ES-I3 (cell line): ENCODE measurements around the gene ALDH1A1.

Experiments
- H3K36me3 ChIP-seq: 2 replicates; pipeline ENCODE4 v1.6.1; 2013; ENCODE audit warnings: mild to moderate bottlenecking, low read length, control low read depth, moderate library complexity; ENCODE audit not compliant: insufficient read depth
- H3K4me1 ChIP-seq: 2 replicates; pipeline ENCODE4 v1.6.1; 2013; ENCODE audit warnings: mild to moderate bottlenecking, control low read depth, low read length; ENCODE audit not compliant: insufficient read depth
- H3K9ac ChIP-seq: 2 replicates; pipeline ENCODE4 v1.6.1; 2013; ENCODE audit warnings: low read depth, mild to moderate bottlenecking, low read length, moderate library complexity
- H3K9me3 ChIP-seq: 2 replicates; pipeline ENCODE4 v1.6.1; 2013; ENCODE audit warnings: mild to moderate bottlenecking, low read length, moderate library complexity; ENCODE audit not compliant: control insufficient read depth, insufficient read depth

ALDH1A1 gene

DNA sequence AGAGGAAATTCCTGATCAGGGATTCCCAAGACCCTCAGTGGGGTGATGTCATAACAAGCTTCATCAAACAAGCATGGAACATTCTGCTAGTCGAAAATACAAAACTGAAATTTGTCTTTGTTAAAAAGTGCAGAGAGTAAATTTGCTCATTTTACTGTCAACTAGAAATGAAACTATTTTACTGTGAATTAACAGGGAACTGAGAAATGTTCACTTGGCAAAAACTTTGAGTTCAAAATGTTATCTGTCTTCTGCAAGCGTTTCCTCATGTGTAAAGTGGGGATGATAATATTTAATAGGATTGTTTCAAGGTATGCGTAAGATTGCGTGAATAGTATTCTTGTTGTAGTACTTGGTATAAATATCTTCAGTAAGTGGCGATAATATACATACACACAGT, 45.4 kb downstream of the ALDH1A1 start:
- Histone ChIP-seq H3K4me1 (no peaks in the 10 kb centered on the region), H3K36me3 (no peaks in the 10 kb centered on the region), H3K9ac (no peak overlapping the region), H3K9me3 (no peaks in the 10 kb centered on the region)

- H3K36me3 ChIP-seq: no peaks in the 10 kb centered on the region
- no peak overlapping the region for H3K9ac ChIP-seq
- no peaks in the 10 kb centered on the region for H3K9me3 ChIP-seq
- H3K4me1 ChIP-seq: no peaks in the 10 kb centered on the region
These were observed 46.0 kb downstream of the ALDH1A1 start for GRCh38 chr9:72906810-72907209.

GRCh38 chr9:72905514-72906480, 47.1 kb downstream of the ALDH1A1 start:
- Histone ChIP-seq H3K36me3 (no peaks in the 10 kb centered on the region), H3K4me1 (no peaks in the 10 kb centered on the region), H3K9me3 (no peaks in the 10 kb centered on the region), H3K9ac (no peak overlapping the region)

GRCh38 chr9:72904267-72905093, 48.4 kb downstream of the ALDH1A1 start:
- H3K36me3 ChIP-seq: no peaks in the 10 kb centered on the region
- no peaks in the 10 kb centered on the region for H3K4me1 ChIP-seq
- H3K9ac ChIP-seq: no peak overlapping the region
- H3K9me3 ChIP-seq: no peaks in the 10 kb centered on the region

- no peaks in the 10 kb centered on the region for H3K9me3 ChIP-seq
- H3K9ac ChIP-seq: no peak overlapping the region
- H3K36me3 ChIP-seq: no peaks in the 10 kb centered on the region
- H3K4me1 ChIP-seq: no peaks in the 10 kb centered on the region
These were observed 49.8 kb downstream of the ALDH1A1 start for GRCh38 chr9:72903103-72903502.

DNA sequence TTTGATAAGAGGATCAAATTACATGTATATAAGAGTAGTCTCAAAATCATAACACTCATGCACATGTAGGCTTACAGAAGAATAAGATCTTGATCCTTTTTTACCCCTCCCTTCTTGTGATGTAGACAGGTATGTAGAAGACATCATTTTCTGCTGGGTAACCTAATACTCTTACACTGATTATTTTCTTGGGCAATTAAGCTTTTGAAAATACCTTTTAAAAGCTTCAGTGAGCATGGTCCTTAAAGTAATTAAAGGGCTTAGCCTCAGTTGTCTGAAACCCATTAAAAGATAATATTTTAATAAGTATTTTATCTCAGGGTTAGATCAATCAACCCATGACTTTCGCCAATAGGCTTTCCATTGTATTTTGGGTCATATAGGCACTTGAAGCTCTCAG, 50.6 kb downstream of the ALDH1A1 start:
- H3K9ac ChIP-seq: no peak overlapping the region
- H3K4me1 ChIP-seq: no peaks in the 10 kb centered on the region
- H3K36me3 ChIP-seq: no peaks in the 10 kb centered on the region
- H3K9me3 ChIP-seq: no peaks in the 10 kb centered on the region

DNA sequence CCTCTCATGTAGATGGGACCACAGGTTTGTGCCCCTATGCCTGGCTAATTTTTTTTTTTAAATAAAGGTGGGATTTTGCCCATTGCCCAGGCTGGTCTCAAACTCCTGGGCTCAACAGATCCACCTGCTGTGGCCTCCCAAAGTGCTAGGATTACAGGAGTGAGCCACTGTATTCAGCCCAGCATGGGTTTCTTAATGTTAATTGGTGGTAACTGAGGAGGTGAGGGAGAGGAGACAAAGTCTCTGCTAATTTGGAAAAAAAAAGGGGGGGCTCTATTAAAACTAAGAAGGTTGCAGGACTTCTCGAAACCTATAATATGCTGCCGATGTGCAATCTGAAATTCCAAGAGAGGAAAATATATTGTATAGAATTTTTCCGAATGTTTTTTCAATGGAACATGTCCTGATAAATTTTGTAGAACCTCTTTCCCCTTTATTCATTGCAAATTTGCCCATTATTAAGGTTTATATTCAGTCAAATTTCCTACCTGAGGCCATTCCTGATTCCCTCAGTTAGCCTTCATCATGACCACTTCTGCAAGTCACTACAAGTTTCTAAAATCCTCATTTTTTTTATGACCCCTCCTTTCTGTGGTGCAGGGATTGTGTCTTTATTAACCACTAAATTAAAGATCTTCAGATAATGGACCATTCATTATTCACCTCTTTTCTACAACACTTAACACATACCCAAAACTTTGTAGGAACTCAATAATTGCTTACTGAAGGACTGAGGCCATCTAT, 52.9 kb downstream of the ALDH1A1 start:
- no peaks in the 10 kb centered on the region for H3K36me3 ChIP-seq
- no peaks in the 10 kb centered on the region for H3K4me1 ChIP-seq

DNA sequence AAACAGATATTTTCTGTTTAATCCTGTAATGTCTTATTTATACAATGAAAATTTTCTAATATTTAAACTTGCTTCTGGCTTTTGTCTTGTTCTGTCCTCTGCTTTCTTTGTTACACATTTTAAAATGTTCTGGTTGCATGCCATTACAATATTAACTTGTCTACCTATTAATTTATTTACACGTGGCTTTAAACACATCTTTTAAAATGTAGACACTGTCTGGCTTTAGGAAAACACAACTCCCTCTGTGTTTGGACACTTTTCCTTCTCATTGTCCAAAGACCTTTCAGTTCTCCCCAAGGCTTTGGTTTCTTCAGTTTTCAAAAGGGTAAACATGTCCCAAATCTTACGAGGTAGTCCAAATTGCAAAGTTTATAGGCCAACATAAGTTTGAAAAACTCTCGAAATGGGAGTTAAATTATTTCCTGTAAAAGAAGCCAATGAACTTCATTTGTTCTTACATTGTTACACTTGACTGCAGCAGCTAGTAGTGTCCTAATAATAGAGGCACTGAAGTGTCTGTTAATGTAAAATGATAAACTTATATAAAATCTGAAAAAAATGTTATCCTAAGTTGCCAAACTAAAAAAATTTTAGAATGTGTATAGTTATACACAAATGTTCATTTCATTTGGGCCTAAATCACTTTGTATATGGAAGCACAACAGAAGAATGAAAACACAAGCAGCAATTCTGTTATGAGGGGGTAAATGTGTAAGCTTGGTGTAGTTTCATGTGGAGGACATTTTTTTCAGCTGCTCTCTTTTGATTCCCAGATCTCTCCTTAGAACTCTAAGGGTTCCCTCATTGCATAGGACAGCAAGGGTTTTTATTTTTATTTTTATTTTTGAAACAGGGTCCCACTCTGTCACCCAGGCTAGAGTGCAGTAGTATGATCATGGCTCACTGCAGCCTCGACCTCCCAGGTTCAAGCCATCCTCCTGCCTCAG, 53.8 kb downstream of the ALDH1A1 start:
- Histone ChIP-seq H3K9me3 (no peaks in the 10 kb centered on the region), H3K4me1 (no peaks in the 10 kb centered on the region), H3K36me3 (no peaks in the 10 kb centered on the region), H3K9ac (no peak overlapping the region)

More for the DNA sequence above, 52.9 kb downstream of the ALDH1A1 start:
- Histone ChIP-seq H3K9ac (no peak overlapping the region), H3K9me3 (no peaks in the 10 kb centered on the region)

DNA sequence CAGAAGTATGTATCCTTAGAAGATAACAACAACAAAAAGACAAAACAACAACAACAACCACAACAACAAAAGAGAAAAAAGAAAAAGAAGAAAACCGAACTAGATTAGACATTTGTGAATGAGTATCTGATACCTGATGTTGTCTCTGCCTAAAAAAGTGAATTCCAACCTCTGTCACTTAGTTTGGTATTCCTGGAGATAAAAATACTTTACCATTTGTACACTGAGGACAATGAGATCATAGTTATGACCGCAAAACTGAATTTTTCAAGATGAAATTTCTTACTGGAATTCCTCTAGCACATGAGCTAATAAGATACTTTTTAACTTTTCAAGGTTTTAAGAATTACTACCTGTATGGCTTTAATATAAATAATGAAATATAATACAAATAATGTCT, 54.5 kb downstream of the ALDH1A1 start:
- Histone ChIP-seq H3K9ac (no peak overlapping the region), H3K36me3 (no peaks in the 10 kb centered on the region), H3K4me1 (no peaks in the 10 kb centered on the region), H3K9me3 (no peaks in the 10 kb centered on the region)

GRCh38 chr9:72897069-72897649, 55.7 kb downstream of the ALDH1A1 start:
- Histone ChIP-seq H3K36me3 (no peaks in the 10 kb centered on the region), H3K9ac (no peak overlapping the region), H3K4me1 (no peaks in the 10 kb centered on the region), H3K9me3 (no peaks in the 10 kb centered on the region)

- Histone ChIP-seq H3K9ac (no peak overlapping the region), H3K36me3 (no peaks in the 10 kb centered on the region), H3K9me3 (no peaks in the 10 kb centered on the region), H3K4me1 (no peaks in the 10 kb centered on the region)
These were observed 56.4 kb downstream of the ALDH1A1 start for GRCh38 chr9:72896439-72896838.

DNA sequence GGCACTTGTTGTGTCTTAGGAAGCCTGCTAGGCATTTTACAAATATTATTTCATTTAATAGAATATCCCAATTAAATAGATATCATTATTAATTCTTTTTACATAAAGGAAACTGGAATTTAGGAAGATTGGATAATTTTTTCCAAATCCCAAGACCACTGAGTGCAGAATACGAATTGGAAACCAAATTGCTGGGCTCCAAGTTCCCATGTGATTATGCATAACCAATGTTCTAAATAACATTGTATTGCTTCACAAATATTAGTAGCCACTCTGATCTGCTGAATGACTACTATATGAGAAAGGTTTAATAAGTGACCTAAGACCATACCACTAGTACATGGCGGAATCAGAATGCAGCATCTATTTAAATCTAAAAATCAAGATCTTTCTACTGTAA, 57.7 kb downstream of the ALDH1A1 start:
- no peaks in the 10 kb centered on the region for H3K9me3 ChIP-seq
- H3K9ac ChIP-seq: no peak overlapping the region
- H3K36me3 ChIP-seq: no peaks in the 10 kb centered on the region
- no peaks in the 10 kb centered on the region for H3K4me1 ChIP-seq

- Histone ChIP-seq H3K9me3 (no peaks in the 10 kb centered on the region), H3K9ac (no peak overlapping the region), H3K4me1 (no peaks in the 10 kb centered on the region), H3K36me3 (no peaks in the 10 kb centered on the region)
These were observed 58.5 kb downstream of the ALDH1A1 start for GRCh38 chr9:72894342-72894741.
